Posterior vena cava (tissue), 2 donors: ENCODE measurements around the gene TMEM151A. TPM values are rescaled to one million over a fixed set of nuclear protein-coding genes. Genes with fewer than 3 reads are reported as not detected.
"Not testable (repeated sequence)": the region's sequence is repeated elsewhere in the genome, so short reads cannot be mapped to it uniquely, and the experiment has no call there.

Experiments
- DNase-seq: peaks from one replicate; pipeline ENCODE4 v3.0.0-alpha.2; 2020; ENCODE audit warnings: low spot score
- intact Hi-C, 2 donors: fragments of 100-400 bp; cut with DNase I; formaldehyde crosslinking; loops; one replicate each; pipeline versions ENCODE4 v1.14.1 to v1.14.2; 2022 to 2023
- total RNA-seq, 2 donors: library from RNA; stranded (reverse); fragmentation: NEBNext Ultra II Directional; extraction: Animal tissue kit (Norgen Biotek cat#: 25700); gene quantifications; one replicate each; pipeline ENCODE4 v1.2.1, GENCODE V29; 2021
- donor health status: DM: yes; HTN: yes; CAD: no.
- donor health status: DM: yes; HTN: yes; CAD: no.

Gene TMEM151A
- total RNA-seq, 2 donors from 2014 or later = not detected

DNA sequence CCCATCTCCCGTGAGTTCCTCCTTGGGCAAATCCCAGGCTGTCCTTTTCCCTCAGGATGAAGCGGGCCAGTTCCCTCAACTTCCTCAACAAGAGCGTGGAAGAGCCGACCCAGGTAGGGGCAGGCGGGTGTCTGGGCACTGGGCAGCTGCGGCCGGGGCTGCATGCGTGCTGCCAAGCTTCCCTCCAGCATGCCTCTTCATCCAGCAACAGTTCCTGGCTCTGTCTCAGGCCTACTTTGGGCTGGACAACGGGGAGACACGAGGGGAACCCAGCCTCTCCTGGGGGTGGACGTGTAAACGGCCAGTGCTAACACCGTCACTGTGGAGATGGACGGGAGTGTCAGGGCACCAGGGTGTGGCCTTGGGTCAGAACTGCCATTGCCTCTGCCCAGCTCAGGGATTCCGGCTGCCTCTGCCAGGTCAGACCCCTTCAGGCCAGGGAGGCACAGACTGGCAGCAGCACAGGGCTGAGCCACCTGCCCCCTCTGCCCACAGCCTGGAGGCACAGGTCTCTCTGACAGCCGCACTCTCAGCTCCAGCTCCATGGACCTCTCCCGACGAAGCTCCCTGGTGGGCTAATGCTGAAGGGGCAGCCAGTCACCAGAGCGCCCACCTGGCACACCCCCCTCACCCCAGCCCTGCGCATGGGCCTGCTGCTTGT is 25.2 kb upstream of the TMEM151A start:
- no peak for DNase-seq
- intact Hi-C loops = no loop called here

DNA sequence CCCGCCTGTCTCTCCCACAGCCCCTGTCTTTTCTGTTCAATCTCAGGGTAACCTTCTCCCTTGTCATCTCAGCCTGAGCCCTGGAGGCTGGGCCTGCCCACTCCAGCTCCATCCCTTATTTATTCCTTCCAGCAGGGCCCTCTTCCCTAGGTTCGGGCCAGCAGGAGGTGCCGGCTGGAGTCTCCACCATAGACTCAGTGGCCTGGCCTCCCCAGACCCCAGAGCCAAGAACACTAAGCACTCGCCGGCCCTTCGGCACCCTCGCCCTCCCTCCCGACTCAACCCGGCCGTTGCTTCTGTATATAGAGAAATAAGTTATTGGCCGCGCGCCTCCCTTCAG is 24.7 kb upstream of the TMEM151A start:
- intact Hi-C loops = no loop called here

DNA sequence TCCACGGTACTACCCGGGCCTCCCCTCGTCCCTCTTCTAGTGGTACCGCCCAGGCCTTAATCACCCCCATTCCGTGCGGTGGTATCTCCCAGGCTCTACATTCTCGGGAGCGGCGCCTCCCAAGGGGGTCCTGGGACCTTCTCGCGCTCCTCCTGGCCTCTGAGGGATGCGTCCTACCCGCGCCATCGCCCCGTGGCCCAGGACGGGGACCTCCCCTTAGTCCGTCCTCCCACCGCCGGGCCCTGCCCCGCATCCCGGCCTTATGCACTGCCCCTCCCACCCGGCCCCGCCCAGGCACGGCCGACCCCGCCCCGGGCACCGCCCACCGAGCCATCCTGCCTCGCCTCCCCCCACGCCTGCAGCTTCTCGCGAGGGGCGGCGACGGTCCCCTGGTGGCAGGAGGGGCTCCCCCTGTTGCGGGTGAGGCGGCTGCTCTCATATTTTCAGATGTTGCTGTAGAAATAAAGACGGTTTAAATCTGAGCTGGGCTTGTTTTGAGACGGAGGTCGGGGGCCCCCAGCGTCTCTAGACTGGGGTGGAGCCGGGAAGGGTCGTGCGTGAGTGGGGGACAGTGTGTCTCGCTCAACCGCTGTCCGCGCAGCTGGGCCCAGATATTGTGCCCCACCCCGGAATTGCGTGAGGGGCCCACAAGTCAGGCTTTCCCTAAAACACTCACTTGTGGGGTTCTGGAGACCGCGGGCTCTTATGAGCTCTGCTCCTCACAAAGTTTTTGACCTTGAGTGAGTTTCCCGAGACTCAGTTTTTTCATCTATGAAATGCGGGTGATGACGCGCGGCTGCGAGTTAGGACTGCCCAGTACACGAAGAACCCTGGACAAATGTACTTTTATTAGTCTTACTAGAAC is 24.1 kb upstream of the TMEM151A start:
- intact Hi-C loops = no loop called here
- DNase-seq = peak; percentile 97

More for the DNA sequence above, 24.7 kb upstream of the TMEM151A start:
- DNase-seq = no peak

DNA sequence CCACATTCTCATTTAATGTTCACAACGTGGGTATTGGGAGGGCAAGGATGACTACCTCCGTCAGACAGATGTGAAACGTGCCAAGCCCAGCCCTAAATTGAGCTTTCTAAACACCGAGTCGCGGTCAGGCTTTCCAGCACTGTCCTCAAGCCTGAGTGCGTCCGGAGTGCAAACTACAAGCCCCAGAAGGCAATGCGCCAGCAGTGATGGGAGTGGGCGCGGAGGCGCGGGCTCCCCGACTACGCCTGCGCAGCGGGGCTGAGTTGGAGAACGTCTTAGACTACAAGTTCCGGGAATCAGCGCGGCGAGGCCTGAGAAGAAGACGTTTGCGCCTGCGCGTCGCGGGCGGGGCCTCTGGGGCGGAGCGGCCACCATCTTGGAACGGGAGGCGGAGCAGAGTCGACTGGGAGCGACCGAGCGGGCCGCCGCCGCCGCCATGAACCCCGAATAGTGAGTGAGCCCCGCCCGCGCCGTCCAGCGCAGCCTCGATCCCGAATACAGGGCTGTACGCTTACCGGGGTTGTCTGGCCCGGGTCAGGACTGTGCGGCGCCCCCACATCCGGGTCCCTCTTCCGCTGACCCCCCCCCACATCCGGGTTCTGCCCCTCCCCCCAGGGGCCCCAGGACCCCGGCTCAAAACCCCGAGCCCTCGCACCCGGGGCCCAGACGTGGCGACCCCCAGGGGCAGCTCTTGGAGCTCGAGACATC is 23.3 kb upstream of the TMEM151A start, which contains the start of gene RAB1B:
Gene RAB1B, plus strand, starts transcription at position 396 of the 708 bp plus-strand sequence. Its CDS starts 41 bp downstream, at position 437.
- intact Hi-C loops = no loop called here
- peak; percentile 100 for DNase-seq

DNA sequence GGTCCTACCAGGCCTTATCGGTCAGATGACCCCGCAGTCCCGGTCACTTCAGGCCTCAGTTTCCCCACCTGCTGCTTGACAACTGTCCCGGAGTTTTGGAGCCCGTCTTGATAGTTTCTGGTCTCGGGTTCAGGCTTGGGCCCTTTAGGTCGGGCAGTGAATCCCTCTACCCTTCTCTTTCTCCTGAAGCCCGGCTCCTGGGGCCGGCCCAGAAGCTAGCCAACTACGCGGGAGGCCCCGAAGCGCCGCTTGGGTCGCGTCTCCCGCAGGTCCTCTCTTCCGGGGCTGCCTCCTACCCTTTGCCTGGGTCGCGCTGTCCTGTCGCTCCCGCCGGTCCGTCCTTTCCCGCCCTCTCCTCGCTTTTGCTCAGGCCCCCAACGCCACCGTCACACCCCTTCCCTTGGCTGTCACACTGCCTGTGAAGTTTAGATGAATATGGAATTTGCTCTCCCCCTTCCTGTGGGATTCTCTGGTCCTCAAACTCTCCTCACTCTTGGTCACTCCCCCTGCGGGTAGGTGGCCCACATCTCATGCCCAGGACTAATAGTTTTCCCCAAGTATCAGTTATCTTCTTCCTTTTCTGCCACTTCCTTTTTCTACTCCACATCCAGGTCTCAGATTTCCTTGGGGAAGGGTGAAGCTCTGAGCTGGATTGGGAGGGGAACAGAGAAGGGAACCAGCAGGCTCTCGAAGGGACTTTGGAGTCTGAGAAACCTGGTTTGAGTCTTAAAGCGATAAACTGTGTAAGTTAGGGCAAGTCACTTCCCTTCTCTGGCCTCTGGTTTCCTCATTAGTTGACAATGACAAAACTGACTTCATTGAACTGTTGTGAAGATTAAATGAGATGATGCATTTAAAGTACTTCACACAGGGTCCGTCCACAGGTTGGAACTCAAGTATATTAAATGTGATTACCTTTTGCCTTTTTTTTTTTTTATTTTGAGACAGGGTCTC is 22.5 kb upstream of the TMEM151A start:
- intact Hi-C loops = no loop called here
- DNase-seq = no peak

DNA sequence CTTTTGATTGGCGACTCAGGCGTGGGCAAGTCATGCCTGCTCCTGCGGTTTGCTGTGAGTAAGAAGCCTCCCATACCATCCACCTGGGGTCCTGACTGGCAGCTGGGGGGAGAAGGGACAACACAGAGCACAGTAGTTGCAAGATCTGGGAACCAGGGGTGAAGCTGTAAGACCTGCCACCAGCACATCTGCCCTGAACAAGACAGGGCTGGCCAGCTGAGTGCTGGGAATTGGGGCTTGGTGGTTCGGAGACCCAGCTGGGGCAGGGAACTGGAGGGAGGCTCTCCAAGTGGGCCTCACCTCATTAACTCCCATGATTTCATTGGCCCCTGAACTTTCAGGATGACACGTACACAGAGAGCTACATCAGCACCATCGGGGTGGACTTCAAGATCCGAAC is 19.9 kb upstream of the TMEM151A start:
- no peak for DNase-seq
- intact Hi-C loops = no loop called here

DNA sequence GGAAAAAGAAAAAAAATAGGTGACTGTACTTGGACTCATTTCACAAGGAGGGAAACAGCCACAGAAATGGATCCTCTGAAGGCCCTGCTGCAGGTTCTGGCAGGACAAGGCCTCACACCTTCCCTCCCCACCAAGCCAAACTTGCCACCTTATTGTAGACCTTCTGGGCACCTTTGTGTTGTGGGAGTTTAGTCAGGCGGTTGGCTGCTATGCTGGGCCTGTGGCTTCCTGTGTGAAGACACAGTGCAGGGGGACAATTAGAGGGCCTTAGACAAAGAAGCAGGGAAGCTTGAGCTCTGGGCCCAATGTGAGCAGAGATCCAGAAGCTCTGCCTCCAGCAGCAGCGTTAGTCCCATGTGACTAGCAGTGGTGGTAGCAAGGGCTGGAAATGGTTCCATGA is 19.1 kb upstream of the TMEM151A start:
- no peak for DNase-seq
- intact Hi-C loops = no loop called here

DNA sequence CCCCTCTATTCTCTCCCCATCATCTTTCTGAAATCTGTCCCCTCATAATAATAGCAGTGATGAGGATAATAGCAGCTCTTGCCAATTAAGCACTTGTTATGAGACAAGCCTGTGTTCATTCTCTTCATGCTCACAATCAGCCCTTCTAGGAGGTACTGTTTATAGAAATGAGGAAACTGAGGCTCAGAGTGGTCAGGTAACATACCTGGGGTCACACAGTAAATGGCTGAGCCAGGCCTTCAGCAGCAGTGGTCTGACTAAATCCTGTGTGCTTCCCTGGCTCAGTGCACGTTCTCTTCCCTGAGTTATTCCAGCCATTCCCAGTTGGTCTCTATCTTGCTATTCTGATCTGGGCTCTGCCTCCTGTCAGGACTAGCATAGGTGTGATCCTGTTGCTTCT is 17.5 kb upstream of the TMEM151A start:
- no peak for DNase-seq
- intact Hi-C loops = no loop called here

DNA sequence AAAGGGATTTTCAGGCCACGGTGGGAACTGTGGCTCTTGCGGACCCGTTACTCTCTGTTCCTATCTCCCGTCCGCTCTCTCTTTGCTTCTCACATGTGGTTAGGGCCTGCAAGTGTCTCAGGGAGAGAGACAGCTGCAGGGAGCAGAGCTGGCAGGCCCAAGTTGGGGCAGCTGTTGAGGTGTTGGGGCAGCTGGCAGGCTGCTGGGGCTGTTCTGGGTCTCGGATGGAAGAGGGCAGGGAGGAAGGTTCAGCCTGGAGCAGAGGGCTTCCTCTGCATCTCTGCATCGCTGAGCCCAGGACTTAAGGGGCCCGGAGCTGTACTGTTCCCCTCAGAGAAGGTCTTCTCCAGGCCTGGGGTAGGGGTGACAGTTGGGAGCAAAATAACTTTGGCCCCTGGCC is 16.3 kb upstream of the TMEM151A start:
- DNase-seq = no peak
- intact Hi-C loops = no loop called here

DNA sequence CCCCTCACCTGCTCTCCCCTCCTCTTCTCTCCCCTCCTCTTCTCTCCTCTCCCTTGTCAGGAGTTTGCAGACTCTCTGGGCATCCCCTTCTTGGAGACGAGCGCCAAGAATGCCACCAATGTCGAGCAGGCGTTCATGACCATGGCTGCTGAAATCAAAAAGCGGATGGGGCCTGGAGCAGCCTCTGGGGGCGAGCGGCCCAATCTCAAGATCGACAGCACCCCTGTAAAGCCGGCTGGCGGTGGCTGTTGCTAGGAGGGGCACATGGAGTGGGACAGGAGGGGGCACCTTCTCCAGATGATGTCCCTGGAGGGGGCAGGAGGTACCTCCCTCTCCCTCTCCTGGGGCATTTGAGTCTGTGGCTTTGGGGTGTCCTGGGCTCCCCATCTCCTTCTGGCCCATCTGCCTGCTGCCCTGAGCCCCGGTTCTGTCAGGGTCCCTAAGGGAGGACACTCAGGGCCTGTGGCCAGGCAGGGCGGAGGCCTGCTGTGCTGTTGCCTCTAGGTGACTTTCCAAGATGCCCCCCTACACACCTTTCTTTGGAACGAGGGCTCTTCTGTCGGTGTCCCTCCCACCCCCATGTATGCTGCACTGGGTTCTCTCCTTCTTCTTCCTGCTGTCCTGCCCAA is 15.6 kb upstream of the TMEM151A start:
- intact Hi-C loops = no loop called here
- DNase-seq = no peak

DNA sequence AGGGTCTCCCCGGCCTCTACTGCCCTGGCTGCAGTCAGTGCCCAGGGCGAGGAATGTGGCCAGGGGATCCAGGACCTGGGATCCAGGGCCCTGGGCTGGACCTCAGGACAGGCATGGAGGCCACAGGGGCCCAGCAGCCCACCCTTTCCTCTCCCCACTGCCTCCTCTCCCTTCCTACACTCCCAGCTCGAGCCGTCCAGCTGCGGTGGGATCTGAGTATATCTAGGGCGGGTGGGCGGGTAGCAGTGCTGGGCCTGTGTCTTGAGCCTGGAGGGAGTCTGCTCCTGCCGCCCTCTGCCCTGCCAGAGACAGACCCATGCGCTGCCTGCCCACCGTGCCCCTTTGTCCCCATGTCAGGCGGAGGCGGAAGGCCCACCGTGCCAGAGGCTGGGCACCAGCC is 15.1 kb upstream of the TMEM151A start:
- intact Hi-C loops, DNase-seq: not testable (repeated sequence)

DNA sequence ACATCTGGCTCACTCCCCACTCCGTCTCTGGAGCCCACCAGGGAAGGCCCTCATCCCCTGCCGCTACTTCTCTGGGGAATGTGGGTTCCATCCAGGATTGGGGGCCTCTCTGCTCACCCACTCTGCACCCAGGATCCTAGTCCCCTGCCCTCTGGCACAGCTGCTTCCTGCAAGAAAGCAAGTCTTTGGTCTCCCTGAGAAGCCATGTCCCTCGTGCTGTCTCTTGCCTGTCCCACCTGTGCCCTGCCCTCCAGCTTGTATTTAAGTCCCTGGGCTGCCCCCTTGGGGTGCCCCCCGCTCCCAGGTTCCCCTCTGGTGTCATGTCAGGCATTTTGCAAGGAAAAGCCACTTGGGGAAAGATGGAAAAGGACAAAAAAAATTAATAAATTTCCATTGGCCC is 14.6 kb upstream of the TMEM151A start:
- intact Hi-C loops, DNase-seq: not testable (repeated sequence)

DNA sequence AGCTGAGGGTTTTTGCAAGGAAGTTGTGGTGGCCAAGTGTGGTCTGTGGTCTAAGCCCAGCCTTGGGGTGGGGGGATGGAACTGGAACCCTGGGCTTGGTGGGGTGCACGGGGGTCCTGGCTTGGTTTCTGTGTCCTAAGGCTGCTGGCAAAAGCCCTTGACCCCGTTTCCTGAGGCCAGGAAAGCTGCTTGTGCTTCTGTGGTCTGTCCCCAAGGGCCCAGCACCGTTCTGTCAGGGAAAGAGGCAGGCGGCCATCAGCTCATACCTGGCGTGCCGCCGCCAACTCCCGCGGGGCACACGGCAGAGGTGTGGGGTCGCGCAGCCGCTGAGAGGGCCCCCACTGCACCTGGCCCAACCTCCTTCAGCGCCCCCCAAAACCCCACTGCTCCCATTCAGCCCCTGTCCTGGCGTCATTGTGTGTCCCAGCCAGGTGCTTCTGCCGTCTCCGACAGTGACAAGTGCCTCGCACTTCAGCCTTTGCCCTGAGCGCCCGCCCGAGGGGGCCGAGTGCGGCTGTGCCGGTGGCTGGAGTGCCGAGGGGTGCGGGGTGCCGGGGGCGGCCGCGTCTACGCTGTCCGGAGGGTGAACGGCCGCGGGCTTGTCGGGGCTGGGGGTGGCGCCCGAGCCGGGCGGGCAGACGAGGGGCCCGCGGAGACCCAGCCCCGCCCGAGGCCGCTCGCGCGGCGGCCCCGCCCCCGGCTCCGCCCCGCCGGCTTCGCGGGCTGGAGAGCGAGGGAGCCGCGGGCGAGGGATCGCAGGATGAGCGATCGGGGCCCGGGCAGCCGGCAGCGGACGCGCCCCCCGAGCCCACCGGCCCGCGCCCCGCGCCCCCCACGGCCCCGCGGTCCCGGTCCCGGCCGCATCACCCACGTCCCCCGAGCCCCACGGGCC is 14.0 kb upstream of the TMEM151A start, which contains the start of gene CNIH2:
Gene CNIH2, plus strand, starts transcription at position 705 of the 892 bp plus-strand sequence. CDS start 282 bp downstream, outside the sequence.
- intact Hi-C loops = no loop called here
- DNase-seq = no peak

DNA sequence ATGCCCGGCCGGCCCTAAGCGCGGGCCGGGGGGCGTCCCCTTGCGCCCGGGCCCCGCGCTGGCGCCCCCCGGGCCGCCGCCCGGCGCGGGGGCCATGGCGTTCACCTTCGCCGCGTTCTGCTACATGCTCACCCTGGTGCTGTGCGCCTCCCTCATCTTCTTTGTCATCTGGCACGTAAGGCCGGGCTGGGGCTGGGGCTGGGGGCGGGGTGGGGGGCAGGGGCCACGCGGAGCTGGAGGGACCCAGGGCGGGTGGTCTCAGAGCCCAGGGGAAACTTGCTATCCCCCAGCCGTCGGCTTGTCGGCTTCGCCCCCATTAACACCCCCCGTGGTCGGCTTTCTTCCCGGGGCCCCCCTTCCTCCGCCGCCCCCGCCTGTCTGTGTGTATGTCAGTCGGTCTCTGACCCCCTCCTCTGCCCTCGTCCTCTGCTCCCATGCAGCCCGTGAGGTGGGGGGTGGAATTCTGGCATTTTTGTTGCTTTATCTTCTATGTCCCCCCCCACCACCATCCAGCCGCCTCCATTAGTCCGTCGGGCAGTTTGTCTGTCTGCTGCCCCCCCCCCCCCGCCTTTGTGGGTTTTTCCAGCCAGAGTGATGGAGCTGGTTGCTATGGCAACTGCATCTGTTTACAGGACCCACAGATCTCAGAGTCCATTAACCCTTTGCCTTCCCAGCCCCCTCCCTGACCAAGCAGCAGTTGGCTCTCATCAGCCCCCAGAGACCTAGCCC is 13.2 kb upstream of the TMEM151A start:
- intact Hi-C loops = no loop called here
- no peak for DNase-seq

DNA sequence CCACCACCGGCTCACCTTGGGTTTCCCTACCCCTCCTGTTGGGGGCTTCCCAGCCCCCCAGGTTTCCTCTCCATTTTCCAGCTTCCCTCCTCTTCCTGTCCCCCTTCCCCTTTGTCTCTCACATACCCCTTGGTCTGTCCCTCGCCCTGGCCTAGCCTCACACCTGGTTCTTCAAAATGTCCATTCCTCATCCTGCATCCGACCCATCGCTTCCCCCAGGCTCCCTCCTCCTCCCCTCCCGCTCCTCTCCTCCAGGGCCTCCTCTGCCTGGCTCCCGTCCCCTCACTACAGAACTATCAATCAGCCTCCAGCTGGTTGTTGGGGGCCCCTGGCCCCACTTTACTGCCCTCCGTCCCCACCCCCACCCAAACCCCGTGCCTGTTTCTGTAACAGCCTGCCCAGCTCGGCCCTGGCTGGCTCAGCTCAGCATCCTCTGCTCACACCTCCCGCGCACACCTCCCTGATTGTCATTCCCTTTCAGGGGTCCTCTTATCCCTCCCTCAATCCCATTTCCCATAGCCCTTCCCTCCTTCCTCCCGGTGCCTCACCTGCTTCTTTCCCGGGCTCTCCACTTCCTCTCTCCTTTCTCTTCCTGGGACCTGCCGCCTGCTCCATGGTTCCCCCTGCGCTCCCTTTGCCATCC is 12.5 kb upstream of the TMEM151A start:
- DNase-seq = no peak
- intact Hi-C loops = no loop called here

DNA sequence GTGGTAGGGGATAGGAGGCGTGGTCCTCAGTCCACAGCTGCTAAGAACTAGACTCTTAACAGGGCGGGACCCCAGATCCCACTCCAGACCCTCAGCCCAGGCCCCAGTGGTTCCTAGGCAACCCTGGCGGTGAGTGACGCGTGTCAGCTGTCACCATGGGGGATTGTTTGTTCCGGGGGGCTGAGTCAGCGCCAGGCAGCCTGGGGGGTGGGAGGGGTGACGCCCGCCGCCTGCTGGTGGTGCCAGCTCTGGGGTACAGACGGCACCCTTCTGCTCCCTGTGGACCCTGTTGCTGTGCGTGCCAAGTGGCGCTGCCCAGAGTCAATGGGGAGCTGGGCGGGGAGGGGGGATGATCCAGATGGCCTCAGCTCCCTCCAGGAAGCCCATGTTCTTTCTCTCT is 11.3 kb upstream of the TMEM151A start:
- DNase-seq = no peak
- intact Hi-C loops = loop anchor here in 1 of 2 donors (10.0 kb wide), 1 partner anchor 56 kb away; no protein-coding TSS in a partner anchor
